ENCODE measurements around the gene KDM6A. TPM values are rescaled to one million over a fixed set of nuclear protein-coding genes. Genes with fewer than 3 reads are reported as not detected.

KDM6A gene
- total RNA-seq, 4 donors from 2014 or later, result 42.5 to 163 (median 91.8) TPM

GRCh38 chrX:44957848-44958247 is 84.9 kb downstream of the KDM6A start:
- Histone ChIP-seq H3K27ac (no peak overlapping the region), H3K27me3 (no peaks in the 10 kb centered on the region), H3K36me3 (no peaks in the 10 kb centered on the region), H3K9me3 (no peaks in the 10 kb centered on the region), H3K4me1 (peaks cover 9 to 16% (median 11%) of the 10 kb centered on the region in 4 donors), H3K4me3 (no peak overlapping the region)
- no peak for DNase-seq
- TF ChIP-seq CTCF (IDR thresholded peaks at IDR 0.05), result no peak
- no peak for TF ChIP-seq EP300 (IDR thresholded peaks at IDR 0.05; ENCODE audit: low read depth)
- TF ChIP-seq POLR2A (IDR thresholded peaks at IDR 0.05), result no peak
- TF ChIP-seq POLR2AphosphoS5 (IDR thresholded peaks at IDR 0.05), result no peak
- intact Hi-C loops (cut with DNase I; ENCODE audit: low total_unique reads), result no loop called here
- in situ Hi-C loops (cut with MboI; ENCODE audit: low pct_ligation_motif_present in 1 of 4, low pct_unique_long_range_greater_than_20kb in 1 of 4, low sequenced_read_pairs in 3 of 4), result no loop called here
- WGBS, 2 donors (ENCODE audit: low coverage in 1 of 2), result 95% methylated on average over 2 of the region's 2 CpGs; no CpG with 5 or more reads in 1 of the 2 donors

- Histone ChIP-seq H3K27me3 (no peaks in the 10 kb centered on the region), H3K4me1 (peaks cover 9 to 16% (median 11%) of the 10 kb centered on the region in 4 donors), H3K27ac (no peak overlapping the region), H3K4me3 (no peak overlapping the region), H3K9me3 (no peaks in the 10 kb centered on the region), H3K36me3 (no peaks in the 10 kb centered on the region)
- TF ChIP-seq CTCF (IDR thresholded peaks at IDR 0.05), result no peak
- TF ChIP-seq POLR2A (IDR thresholded peaks at IDR 0.05), result no peak
- TF ChIP-seq POLR2AphosphoS5 (IDR thresholded peaks at IDR 0.05), result no peak
- TF ChIP-seq EP300 (IDR thresholded peaks at IDR 0.05; ENCODE audit: low read depth), result no peak
- intact Hi-C loops (cut with DNase I; ENCODE audit: low total_unique reads), result no loop called here
- DNase-seq, result no peak
- WGBS, 2 donors (ENCODE audit: low coverage in 1 of 2), result 67 to 91% methylated on average over 1 of the region's 1 CpG
- in situ Hi-C loops (cut with MboI; ENCODE audit: low pct_ligation_motif_present in 1 of 4, low pct_unique_long_range_greater_than_20kb in 1 of 4, low sequenced_read_pairs in 3 of 4), result no loop called here
These were observed 85.5 kb downstream of the KDM6A start for GRCh38 chrX:44958480-44958879.

- intact Hi-C loops (cut with DNase I; ENCODE audit: low total_unique reads), result no loop called here
- Histone ChIP-seq H3K27me3 (no peaks in the 10 kb centered on the region), H3K4me3 (no peak overlapping the region), H3K4me1 (peaks cover 0 to 21% (median 7%) of the 10 kb centered on the region in 4 donors), H3K27ac (no peak overlapping the region), H3K36me3 (no peaks in the 10 kb centered on the region), H3K9me3 (no peaks in the 10 kb centered on the region)
- in situ Hi-C loops (cut with MboI; ENCODE audit: low pct_ligation_motif_present in 1 of 4, low pct_unique_long_range_greater_than_20kb in 1 of 4, low sequenced_read_pairs in 3 of 4), result no loop called here
- TF ChIP-seq EP300 (IDR thresholded peaks at IDR 0.05; ENCODE audit: low read depth) (no peak), CTCF (IDR thresholded peaks at IDR 0.05) (no peak), POLR2A (IDR thresholded peaks at IDR 0.05) (no peak), POLR2AphosphoS5 (IDR thresholded peaks at IDR 0.05) (no peak)
- DNase-seq, result no peak
- WGBS, 2 donors (ENCODE audit: low coverage in 1 of 2), result 92 to 94% methylated on average over 5 to 6 of the region's 6 CpGs
These were observed 89.0 kb downstream of the KDM6A start for GRCh38 chrX:44961817-44962607.

GRCh38 chrX:44962944-44963343 is 90.0 kb downstream of the KDM6A start:
- WGBS, 2 donors (ENCODE audit: low coverage in 1 of 2), result 96 to 100% methylated on average over 3 to 5 of the region's 5 CpGs
- in situ Hi-C loops (cut with MboI; ENCODE audit: low pct_ligation_motif_present in 1 of 4, low pct_unique_long_range_greater_than_20kb in 1 of 4, low sequenced_read_pairs in 3 of 4) (no loop called here), intact Hi-C loops (cut with DNase I; ENCODE audit: low total_unique reads) (no loop called here)
- Histone ChIP-seq H3K4me1 (peaks cover 6 to 27% (median 11%) of the 10 kb centered on the region in 4 donors), H3K9me3 (no peaks in the 10 kb centered on the region), H3K4me3 (no peak overlapping the region), H3K27ac (no peak overlapping the region), H3K27me3 (no peaks in the 10 kb centered on the region), H3K36me3 (no peaks in the 10 kb centered on the region)
- TF ChIP-seq POLR2AphosphoS5 (IDR thresholded peaks at IDR 0.05) (no peak), EP300 (IDR thresholded peaks at IDR 0.05; ENCODE audit: low read depth) (no peak), CTCF (IDR thresholded peaks at IDR 0.05) (no peak), POLR2A (IDR thresholded peaks at IDR 0.05) (no peak)
- no peak for DNase-seq

Data from transverse colon (tissue), 4 donors.